ENCODE data around the gene WNK4.
A peak's percentile ranks its signal among the peaks of the same experiment; 100 is the strongest.
"Not testable (repeated sequence)": the region's sequence is repeated elsewhere in the genome, so short reads cannot be mapped to it uniquely, and the experiment has no call there.

Gene WNK4

DNA sequence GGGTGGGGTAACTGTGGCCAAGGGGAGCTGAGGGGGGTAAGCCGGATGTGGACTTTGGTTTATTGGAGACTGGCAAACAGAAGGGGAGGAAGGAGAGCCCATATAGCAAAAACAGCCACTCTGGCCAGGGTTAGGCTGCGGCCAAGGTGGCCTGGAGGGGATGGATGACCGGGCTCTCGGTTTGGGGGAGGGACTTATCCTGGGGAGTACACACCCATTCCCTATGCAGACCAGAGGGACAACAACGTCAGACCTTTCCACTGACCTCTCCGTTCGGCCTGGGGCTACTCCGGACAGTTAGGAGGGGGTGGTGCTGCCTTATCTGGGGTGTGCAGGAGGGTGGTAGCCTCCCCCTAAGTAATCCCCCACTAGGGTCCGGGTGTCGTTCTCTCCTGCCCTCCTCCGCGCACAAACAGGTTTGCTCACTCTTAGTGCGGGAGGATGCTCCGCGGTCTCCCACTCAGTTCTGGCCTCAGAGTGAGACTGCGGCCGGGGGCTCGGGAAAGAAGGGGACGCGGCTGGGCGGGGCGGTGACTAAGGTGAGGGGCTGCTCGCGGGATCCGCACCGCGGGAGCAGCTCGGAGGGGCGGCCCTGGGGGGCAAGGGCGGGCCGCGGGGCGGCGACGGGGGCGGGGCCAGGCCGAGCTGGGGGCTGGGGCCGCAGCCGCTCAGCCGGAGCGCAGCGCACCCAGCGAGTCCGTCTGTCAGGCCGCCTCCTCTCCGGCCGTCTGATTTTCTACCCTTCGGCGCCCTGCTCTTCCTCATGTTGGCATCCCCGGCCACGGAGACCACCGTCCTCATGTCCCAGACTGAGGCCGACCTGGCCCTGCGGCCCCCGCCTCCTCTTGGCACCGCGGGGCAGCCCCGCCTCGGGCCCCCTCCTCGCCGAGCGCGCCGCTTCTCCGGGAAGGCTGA, at the start of gene WNK4:
Gene WNK4, plus strand, starts transcription at position 675 of the 915 bp plus-strand sequence. Its CDS starts 89 bp downstream, at position 764.
- DNase-seq (ENCODE audit: low spot score) = no peak

DNA sequence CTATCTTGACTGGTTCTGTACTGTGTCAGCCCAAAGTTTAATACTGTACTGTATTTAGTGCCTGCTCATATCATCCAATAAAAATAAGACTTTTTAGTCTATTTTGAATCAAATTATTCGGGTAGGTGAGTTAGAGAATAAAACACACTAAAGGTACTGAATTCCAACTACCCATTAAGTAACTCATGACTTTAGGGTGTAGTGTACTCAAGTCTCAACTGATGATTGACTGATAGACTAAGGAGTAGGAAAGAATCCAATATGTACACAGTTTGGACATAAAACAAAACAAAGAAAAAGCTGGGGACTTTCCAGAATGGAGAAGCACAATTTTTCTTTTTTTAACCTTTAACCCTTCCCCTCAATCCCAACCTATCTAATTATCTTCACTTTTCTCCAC, 39.7 kb upstream of the WNK4 start:
- DNase-seq (ENCODE audit: low spot score) = no peak

DNA sequence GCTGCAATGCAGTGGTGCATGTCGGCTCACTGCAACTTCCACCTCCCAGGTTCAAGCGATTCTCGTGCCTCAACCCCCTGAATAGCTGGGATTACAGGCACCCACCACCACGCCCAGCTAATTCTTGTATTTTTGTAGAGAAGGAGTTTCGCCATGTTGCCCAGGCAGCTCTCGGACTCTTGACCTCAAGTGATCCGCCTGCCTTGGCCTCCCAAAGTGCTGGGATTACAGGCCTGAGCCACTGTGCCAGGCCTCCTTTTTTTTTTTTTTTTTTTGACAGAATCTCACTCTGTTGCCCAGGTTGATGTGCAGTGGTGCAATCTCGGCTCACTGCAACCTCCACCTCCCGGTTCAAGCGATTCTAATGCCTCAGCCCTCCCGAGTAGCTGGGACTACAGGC, 37.5 kb upstream of the WNK4 start:
- DNase-seq (ENCODE audit: low spot score) = not testable (repeated sequence)

DNA sequence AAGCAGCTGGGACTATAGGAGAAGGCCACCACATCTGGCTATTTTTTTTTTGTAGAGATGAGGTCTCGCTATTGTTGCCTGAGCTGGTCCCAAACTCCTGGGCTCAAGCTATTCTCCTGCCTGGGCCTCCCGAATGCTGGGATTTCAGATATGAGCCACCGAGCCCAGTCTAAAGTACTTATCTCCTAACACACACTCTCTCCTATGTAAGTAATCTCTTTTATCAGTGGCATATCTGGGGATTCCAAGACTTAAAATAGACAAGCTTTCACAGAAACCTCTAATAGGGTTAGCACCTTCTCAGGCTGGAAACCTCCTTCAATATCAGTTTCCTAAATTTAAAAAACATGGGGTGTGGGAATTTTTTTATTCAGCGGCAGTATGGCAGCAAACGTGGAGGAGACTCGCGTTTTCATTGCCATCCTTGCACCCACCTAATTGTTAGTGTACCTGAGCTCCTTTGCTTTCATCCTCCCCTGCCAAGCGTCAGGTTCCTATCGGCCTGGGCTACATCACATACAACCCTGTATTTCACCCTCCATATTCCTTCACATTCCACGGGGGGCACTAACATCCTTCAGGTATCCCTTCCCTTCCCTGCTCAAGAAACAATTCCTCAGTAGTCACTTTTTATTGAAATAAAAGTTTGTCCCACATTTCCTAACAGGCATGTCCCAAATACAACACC, 36.7 kb upstream of the WNK4 start:
- DNase-seq (ENCODE audit: low spot score) = no peak

DNA sequence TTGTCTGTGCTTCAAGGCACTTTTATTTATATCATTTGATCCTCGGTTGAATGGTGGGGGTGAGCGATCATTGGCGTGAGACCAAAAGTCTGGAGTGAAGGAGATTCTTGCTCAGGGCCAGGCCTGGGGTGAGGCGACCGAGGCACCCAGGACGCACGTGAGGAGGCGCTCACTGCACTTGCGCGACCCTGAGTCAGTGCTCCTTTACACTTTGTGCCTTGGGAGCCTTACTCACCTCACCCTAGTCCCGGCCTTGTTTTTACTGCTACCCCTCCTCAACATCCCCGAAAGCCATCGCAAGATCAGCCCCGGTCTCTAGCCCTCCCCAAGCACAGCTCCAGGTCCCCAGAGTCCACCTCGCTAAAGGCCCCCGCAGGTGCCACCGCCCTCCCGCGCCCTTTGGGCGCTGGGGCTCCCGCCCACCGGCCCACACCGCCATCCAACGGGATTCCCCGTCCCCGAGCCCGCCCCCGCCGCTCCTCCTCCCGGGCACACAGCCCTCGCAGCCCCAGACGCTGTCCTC, 36.1 kb upstream of the WNK4 start:
- peak; percentile 57 for DNase-seq (ENCODE audit: low spot score)

DNA sequence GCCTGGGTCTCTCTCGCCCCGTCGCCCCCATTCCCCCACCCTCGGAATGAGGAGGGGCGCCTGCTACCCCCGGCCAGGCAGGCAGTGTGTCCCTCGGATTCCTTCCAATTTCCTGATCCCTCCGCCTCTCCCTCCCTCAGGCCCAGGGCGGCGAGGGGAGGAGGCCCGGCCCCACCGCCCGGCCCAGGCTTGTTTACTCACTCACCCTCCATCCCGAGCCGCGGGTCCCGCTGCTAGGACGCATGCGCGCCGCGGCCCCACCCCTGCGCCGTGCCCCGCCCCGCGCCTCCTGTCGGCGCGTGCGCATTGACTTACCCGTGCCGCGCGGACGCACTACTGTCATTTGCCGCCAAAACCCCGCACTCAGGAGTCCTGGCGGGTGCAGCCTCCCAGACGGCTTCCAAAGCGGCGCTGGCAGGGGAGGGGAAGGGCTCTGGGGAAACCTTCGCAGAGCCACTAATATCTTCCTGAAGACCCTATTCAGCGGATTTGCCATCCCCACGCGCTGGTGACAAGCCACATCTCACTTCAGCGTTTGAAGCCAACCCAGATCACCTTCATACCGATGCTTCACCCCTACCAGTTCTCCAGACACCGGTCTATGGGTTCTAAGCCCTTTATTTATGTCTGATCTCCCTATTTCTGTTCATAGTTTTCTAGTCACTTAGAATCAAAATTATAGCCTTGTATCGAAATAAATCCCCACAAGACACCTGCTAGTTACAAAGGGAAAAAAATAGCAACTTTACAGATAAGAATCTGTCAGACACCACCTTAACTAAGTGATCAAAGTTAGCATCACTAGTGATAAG, 35.4 kb upstream of the WNK4 start, which contains the start of gene EZH1:
Gene EZH1, minus strand, starts transcription at position 235 of the 812 bp plus-strand sequence. CDS start 16,099 bp downstream, outside the sequence.
- DNase-seq (ENCODE audit: low spot score) = peak; percentile 89

DNA sequence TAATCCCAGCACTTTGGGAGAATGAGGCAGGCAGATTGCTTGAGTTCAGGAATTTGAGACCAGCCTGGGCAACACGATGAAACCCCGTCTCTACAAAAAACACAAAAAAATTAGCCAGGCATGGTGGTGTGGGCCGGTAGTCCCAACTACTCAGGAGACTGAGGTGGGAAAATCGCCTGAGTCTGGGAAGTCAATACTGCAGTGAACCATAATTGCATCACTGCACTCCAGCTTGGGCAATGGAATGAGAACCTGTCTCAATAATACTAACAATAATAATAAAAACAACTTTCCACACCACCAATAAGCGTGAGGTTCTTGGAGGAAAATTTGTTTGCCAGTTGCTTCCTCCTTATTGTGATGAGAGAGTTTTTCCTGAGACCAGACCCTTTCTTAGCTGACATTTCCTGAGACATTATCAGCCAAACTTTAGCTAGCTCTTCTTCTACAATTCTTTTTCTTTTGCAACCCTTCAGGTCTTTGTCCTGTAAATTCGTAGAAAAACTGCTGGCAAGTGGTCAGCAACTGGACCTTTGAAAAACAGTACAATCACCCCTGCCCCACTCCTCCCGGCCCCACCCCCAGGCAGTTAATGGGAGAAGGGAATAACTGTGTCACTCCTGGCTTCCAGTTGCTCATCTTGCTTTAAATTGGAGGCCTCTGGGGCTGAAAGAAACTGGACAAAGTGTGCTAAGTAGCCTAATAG, 32.1 kb upstream of the WNK4 start:
- DNase-seq (ENCODE audit: low spot score) = no peak

DNA sequence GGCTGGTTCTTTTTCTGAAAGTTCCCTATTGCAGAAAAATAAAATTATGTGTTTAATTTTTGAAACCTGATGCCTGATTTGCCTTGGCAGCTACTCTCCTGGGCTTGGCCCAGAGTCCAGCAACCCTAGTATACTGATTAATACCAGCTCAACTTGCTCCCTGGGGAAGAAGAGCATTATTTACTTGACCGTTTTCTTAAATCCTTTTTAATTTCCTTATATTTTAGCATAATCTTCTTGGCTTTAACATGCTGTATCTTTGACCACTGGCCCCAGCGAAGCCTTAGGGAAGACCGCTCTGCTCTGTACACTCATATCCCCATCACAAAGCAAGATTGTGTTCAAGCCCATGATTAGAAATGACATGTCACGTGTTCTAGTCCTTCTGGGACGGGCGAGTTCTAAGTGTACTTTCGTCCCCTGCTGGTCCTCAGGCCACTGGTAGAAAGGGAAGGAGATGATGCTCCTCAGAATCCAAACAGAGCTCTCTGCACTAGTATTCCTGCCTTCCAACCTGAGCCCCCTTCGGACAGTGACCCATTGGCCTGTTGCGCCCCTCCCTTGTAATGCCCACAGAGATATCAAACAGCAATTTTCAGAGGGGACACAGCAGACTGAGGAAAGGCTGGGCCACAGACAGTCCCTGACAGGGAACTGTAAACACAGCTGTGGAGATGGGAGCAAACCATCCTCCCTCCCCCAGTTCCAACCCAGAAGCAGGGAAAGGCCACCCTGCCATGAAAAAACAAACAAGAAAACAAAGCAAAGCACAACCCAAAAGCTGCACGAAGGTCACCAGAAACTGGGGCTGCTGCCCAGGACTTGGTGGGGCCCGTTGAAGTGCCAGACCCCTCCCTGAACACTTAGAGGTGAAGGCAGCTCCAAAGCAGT, 31.3 kb upstream of the WNK4 start:
- peak; percentile 42 for DNase-seq (ENCODE audit: low spot score)

DNA sequence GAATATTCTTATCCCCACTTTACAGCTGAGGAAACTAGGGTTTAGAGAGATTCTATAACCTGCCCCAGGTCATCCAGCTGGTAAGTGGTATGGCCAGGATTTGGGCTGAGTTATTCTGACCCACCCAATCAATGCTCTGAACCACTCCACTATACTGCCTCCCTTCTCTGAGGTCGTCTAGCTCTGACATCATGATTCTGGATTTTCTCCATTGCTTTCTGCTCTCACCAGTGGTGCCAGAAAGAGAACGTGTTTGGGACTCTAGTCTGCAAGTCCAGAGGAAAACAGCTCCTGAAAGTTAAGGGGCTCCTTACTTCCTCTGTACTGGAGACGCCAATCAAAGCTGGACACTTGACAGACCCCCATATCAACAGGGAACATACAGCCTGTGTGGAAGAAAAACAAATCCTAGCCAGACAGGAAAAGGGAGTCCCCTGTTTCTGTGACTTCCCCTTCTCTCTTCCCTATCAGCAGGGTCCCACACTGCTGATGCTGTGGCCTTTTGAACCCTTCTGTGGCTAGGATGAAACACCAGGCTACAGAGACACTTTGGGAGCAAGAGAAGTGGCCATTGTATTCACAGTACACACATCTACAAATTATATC, 29.6 kb upstream of the WNK4 start:
- no peak for DNase-seq (ENCODE audit: low spot score)

DNA sequence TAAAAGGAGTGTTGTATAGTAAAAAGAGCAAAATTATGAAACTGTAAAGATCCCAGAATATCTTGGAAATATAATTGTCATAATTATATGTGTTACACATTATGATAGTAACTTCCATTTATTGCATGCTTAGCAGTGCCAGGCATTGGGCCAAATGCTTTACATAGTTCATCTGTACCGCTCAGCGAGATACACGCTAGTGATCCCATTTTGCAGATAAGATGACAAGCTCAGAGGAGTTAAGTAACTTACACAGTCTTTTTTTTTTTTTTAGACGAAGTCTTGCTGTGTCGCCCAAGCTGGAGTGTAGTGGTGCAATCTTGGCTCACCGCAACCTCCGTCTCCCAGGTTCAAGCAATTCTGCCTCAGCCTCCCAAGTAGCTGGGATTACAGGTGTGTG, 28.8 kb upstream of the WNK4 start:
- no peak for DNase-seq (ENCODE audit: low spot score)

DNA sequence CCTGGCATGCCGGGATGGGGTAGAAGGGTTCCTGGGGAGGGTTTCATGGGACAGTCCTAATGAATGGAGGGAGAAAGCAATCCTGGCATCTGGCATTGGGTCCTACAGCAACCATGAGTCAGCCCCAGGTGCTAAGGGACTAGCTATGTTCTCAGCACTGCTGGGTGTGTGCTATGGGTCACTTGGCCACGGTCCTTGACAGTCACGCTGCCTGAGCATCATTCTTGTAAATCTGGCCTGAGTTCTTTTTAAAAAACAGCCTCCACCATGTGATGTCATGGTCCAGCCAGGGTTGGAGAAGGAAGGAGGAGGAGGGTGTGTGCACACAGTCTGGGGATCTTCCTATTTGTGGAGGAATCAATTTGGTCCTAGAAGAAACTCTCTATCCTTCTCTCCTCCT, 25.6 kb upstream of the WNK4 start:
- DNase-seq (ENCODE audit: low spot score) = no peak

DNA sequence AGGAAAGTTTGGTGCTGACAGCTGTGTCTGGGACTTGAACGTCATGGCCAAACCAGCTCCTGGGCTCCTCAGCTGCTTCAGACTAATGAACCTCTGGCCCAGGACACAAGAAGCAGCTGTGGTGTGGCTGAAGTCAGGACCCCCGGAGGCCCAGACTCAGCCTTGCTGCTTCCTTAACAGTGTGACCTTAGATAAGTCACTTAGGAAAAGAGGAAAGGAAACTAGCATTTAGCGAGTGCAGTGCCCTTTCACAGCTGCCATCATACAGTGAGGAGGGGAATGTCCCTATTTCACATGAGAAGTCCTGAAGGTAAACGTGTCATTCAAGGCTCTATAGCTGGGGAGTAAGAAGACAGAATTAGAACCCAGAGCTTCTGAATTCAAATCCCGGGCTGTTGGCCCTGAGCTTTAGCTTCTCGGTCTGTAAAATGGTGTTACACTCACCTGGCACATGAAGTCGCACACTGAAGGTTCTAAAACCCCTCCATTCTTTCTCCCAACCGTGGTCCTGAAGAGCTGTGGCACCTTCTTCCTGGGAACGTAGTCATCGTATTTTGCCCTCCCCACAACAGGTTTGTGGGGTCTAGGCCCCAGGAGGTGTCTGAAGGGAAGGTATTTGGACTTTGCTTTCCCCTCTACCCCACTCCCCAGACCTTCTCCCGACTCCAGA, 20.3 kb upstream of the WNK4 start:
- DNase-seq (ENCODE audit: low spot score) = no peak

DNA sequence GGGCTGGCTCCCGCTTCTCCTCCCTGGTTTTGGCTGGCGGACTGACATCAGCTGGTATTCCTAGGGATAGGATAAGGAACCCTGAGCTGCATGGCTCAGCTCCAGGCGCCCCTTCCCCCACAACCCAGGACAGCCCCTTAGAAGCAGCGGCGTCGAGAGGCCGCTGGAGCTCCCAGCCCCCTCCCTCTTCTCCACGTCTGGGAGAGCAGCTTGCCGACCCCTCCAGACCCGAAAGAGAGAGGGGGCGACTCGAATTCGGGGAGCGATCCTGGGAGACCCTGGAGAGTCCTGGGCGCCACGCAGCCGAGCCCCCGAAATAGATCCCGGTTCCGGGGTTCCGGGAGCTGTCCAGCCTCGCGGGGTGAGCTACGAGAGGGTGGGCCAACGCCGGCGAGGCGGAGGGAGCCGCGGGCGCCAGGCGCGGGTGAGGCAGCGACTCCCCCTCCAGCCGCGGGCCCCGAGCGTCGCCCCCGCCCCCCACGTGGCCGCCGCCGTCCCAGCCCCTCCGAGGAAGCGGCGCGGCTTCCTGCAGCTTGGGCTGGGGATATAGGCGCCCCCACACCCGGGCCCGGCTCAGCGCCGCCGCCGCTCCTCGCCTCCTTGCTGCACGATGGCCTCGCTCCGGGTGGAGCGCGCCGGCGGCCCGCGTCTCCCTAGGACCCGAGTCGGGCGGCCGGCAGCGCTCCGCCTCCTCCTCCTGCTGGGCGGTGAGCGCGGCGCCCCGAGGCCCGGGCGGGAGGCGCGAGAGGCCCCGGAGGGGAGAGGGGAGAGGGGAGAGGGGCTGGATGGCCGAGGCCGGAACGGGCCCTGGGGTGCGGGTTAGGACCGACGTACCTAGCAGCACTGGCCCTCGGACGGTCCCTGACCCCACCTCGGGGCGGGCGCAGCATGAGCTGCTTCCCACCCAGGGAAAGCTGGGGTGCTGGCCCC, 19.5 kb upstream of the WNK4 start, which contains the start of gene RAMP2:
Gene RAMP2, plus strand, starts transcription at position 576 of the 930 bp plus-strand sequence. Its CDS starts 35 bp downstream, at position 611.
- DNase-seq (ENCODE audit: low spot score) = no peak

DNA sequence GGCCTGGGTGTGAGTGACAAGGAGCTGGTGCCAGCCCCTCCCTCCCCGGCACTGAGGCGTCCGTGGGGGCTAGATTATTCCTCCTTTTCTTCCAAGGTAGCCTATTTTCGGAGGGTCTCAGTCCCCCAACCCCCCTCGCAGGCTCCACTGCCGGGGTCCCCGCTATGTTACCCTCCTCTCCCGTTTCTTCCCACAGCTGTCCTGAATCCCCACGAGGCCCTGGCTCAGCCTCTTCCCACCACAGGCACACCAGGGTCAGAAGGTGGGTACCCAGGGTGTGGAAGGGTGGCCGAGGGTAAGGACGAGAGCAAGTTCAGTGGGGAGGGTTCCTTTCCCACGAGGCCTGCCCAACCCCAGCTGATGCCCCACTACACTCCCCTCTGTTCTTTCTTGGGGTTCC, 18.8 kb upstream of the WNK4 start:
- DNase-seq (ENCODE audit: low spot score) = no peak

DNA sequence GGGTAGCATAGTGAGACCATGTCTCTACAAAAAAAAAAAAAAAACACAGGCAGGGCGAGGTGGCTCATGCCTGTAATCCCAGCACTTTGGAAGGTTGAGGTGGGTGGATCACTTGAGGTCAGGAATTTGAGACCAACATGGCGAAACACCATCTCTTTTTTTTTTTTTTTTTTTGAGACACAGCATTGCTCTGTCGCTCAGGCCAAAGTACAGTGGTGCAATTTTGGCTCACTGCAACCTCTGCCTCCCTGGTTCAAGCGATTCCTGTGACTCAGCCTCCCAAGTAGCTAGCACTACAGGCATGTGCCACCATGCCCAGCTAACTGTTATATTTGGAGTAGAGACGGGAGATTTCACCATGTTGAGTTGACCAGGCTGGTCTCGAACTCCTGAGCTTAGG, 14.3 kb upstream of the WNK4 start:
- no peak for DNase-seq (ENCODE audit: low spot score)

DNA sequence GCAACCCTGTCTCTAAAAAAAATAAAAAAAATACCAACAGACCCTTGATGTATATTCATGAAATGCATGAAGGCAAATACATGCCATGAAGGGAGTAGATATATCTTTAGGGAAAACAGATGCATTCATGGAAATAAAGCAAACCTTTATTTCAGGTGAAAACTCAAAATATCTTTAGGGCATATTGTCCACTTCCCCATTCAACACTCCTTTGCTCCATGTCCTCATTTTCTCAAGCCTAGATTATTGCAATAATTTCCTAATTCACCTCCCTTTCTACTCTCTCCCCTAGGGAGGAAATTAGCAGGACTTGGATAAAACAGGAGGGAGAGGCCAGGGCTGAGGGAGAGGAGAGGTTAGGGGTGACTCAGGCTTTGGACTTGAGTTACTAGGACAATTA, 12.9 kb upstream of the WNK4 start:
- no peak for DNase-seq (ENCODE audit: low spot score)

DNA sequence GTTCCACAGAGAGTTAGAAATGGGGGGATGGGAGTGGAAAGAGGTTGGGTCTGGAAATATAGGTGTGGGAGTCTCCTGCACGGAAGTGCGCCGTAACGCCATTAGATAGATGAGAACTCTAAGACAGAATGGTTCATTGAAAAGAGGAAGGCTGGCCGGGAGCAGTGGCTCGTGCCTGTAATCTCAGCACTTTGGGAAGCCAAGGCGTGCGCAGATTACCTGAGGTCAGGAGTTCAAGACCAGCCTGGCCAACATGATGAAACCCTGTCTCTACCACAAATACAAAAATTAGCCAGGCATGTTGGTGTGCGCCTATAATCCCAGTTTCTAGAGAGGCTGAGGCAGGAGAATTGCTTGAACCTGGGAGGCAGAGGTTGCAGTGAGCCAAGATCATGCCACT, 12.4 kb upstream of the WNK4 start:
- not testable (repeated sequence) for DNase-seq (ENCODE audit: low spot score)

DNA sequence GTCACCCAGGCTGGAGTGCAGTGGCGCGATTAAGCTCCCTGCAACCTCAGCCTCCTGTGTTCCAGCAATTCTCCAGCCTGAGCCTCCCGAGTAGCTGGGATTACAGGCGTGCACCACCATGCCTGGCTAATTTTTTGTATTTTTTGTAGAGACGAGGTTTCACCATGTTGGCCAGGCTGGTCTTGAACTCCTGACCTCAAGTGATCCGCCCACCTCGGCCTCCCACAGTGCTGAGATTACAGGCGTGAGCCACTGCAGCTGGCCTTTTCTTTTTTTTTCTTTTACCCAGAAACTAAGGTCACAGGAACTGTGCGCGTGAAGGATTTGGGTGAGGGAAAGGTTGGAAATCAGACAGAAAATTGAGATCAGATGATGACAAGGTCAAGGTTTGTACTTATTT, 10.4 kb upstream of the WNK4 start:
- DNase-seq (ENCODE audit: low spot score) = not testable (repeated sequence)

Data from globus pallidus (tissue), 1 donor.